HG02840 (cell line): ENCODE data around the gene UNC93B1.

Experiments
- ATAC-seq: cut with Tn5 transposase; IDR thresholded peaks from one replicate; pipeline ENCODE4 v1.9.1; 2021; ENCODE audit warnings: mild to moderate bottlenecking, moderate library complexity, moderate number of reproducible peaks; ENCODE audit not compliant: unreplicated experiment, low FRiP score

Gene UNC93B1

GRCh38 chr11:68024508-68024907, 20.6 kb upstream of the UNC93B1 start:
- no peak for ATAC-seq

GRCh38 chr11:68022531-68022930, 18.6 kb upstream of the UNC93B1 start:
- no peak for ATAC-seq

GRCh38 chr11:68021167-68021787, 17.4 kb upstream of the UNC93B1 start:
- ATAC-seq = no peak

- no peak for ATAC-seq
Measured at GRCh38 chr11:68020575-68020974, 16.7 kb upstream of the UNC93B1 start.

- no peak for ATAC-seq
Measured at GRCh38 chr11:68019486-68019885, 15.6 kb upstream of the UNC93B1 start.

GRCh38 chr11:68018730-68019190, 14.9 kb upstream of the UNC93B1 start:
- no peak for ATAC-seq

- no peak for ATAC-seq
Measured at GRCh38 chr11:68017980-68018729, 14.3 kb upstream of the UNC93B1 start.

GRCh38 chr11:68016904-68017817, 13.3 kb upstream of the UNC93B1 start:
- no peak for ATAC-seq

GRCh38 chr11:68016161-68016903, 12.4 kb upstream of the UNC93B1 start:
- ATAC-seq = no peak

GRCh38 chr11:68015467-68015866, 11.6 kb upstream of the UNC93B1 start:
- no peak for ATAC-seq

- ATAC-seq = no peak
Measured at GRCh38 chr11:68014947-68015447, 11.1 kb upstream of the UNC93B1 start.

GRCh38 chr11:68014157-68014946, 10.5 kb upstream of the UNC93B1 start:
- ATAC-seq = no peak

GRCh38 chr11:68013611-68014156, 9.8 kb upstream of the UNC93B1 start:
- ATAC-seq = no peak

GRCh38 chr11:68012843-68013610, 9.1 kb upstream of the UNC93B1 start:
- ATAC-seq = no peak

GRCh38 chr11:68012044-68012842, 8.3 kb upstream of the UNC93B1 start:
- ATAC-seq = no peak

GRCh38 chr11:68011051-68011943, 7.4 kb upstream of the UNC93B1 start:
- ATAC-seq = no peak
